H1 (cell line): Measurements from ENCODE around the gene ABCA2. TPM values are rescaled to one million over a fixed set of nuclear protein-coding genes. Genes with fewer than 3 reads are reported as not detected.
A peak's percentile ranks its signal among the peaks of the same experiment; 100 is the strongest.

Experiments
- ASH2L ChIP-seq: fragments of 200-600, 300-600 bp; sonication (generic); IDR thresholded peaks from one replicate; pipeline ENCODE4 v1.7.1; 2017; ENCODE audit warnings: low read length
- BCL11A ChIP-seq, 2 experiments: IDR thresholded peaks; one replicate each; pipeline ENCODE4 v1.6.1; 2011; ENCODE audit warnings: low read depth in 2 of 2, low read length in 2 of 2, mild to moderate bottlenecking in 2 of 2
- CBX5 ChIP-seq: fragments of 300-800, 300-1000 bp; sonication (generic); IDR thresholded peaks from 2 replicates; pipeline ENCODE4 v1.7.1; 2016; ENCODE audit warnings: antibody characterized with exemption, low read length, low read depth
- CHD1 ChIP-seq: IDR thresholded peaks from 2 replicates; pipeline ENCODE4 v1.6.1; 2012; ENCODE audit warnings: low read depth, low read length, improper control_type of control experiment
- CREB1 ChIP-seq: IDR thresholded peaks from 2 replicates; pipeline ENCODE4 v1.6.1; 2012; ENCODE audit warnings: inconsistent platforms
- CTBP2 ChIP-seq: IDR thresholded peaks from 2 replicates; pipeline ENCODE4 v1.7.0; 2011; ENCODE audit warnings: borderline replicate concordance, mild to moderate bottlenecking, moderate library complexity, mixed read lengths, low read length; ENCODE audit not compliant: insufficient read depth, insufficient read length
- FOSL1 ChIP-seq: IDR thresholded peaks from 2 replicates; pipeline ENCODE4 v1.6.1; 2011; ENCODE audit warnings: mild to moderate bottlenecking, low read depth, low read length, moderate library complexity; ENCODE audit not compliant: insufficient read depth
- HDAC2 ChIP-seq, 2 experiments: fragments of 300-600 bp in 1 of 2; sonication (generic) in 1 of 2; IDR thresholded peaks; 2 replicates each; pipeline ENCODE4 v1.6.1; 2011 to 2012; ENCODE audit warnings: low read depth in 2 of 2, low read length in 2 of 2, mild to moderate bottlenecking in 2 of 2, moderate library complexity in 2 of 2, borderline replicate concordance in 1 of 2, inconsistent platforms in 1 of 2
- JUN ChIP-seq: IDR thresholded peaks from 2 replicates; pipeline ENCODE4 v1.6.1; 2011; ENCODE audit warnings: low read depth, mild to moderate bottlenecking, improper control_type of control experiment, low read length
- KDM4A ChIP-seq: IDR thresholded peaks from one replicate; pipeline ENCODE4 v1.7.1; 2012; ENCODE audit warnings: low read depth, mild to moderate bottlenecking, moderate library complexity, low read length, inconsistent platforms; ENCODE audit not compliant: severe bottlenecking
- MAX ChIP-seq: IDR thresholded peaks from 2 replicates; pipeline ENCODE4 v1.6.1; 2012; ENCODE audit warnings: inconsistent platforms
- NANOG ChIP-seq: IDR thresholded peaks from 2 replicates; pipeline ENCODE4 v1.6.1; 2011; ENCODE audit warnings: low read length, low read depth, mild to moderate bottlenecking, inconsistent platforms; ENCODE audit not compliant: insufficient read depth, poor library complexity, severe bottlenecking
- POLR2AphosphoS5 ChIP-seq: IDR thresholded peaks from 2 replicates; pipeline ENCODE4 v1.6.1; 2011; ENCODE audit warnings: low read depth, low read length
- POU5F1 ChIP-seq: IDR thresholded peaks from 2 replicates; pipeline ENCODE4 v1.6.1; 2011; ENCODE audit warnings: low read depth, mild to moderate bottlenecking, low read length, moderate library complexity
- RNF2 ChIP-seq: fragments of 200-900, 300-1000 bp; sonication (generic); IDR thresholded peaks from 2 replicates; pipeline ENCODE4 v1.7.1; 2016; ENCODE audit warnings: borderline replicate concordance, low read depth, mild to moderate bottlenecking, antibody characterized with exemption, low read length; ENCODE audit not compliant: poor library complexity, severe bottlenecking; ENCODE audit errors: missing control alignments
- SAP30 ChIP-seq: fragments of 300-600 bp; sonication (generic); IDR thresholded peaks from 2 replicates; pipeline ENCODE4 v1.7.1; 2012; ENCODE audit warnings: low read length, moderate library complexity, mild to moderate bottlenecking, inconsistent platforms; ENCODE audit not compliant: insufficient read depth, insufficient replicate concordance
- SP1 ChIP-seq: IDR thresholded peaks from 2 replicates; pipeline ENCODE4 v1.6.1; 2011; ENCODE audit warnings: low read depth, low read length
- SP4 ChIP-seq: IDR thresholded peaks from 2 replicates; pipeline ENCODE4 v1.6.1; 2012; ENCODE audit warnings: low read length, inconsistent platforms
- SUZ12 ChIP-seq: fragments of 200-600 bp; sonication (generic); IDR thresholded peaks from 2 replicates; pipeline ENCODE4 v1.6.1; 2012; ENCODE audit warnings: mild to moderate bottlenecking, inconsistent platforms, low read length, moderate library complexity, mixed read lengths
- TAF1 ChIP-seq: IDR thresholded peaks from 2 replicates; pipeline ENCODE4 v1.6.1; 2011; ENCODE audit warnings: mild to moderate bottlenecking, low read depth, low read length
- TAF7 ChIP-seq: optimal IDR thresholded peaks from 2 replicates; pipeline ENCODE3; 2011; ENCODE audit warnings: low read depth, mild to moderate bottlenecking, inconsistent platforms, low read length, moderate library complexity, borderline replicate concordance
- TCF12 ChIP-seq: IDR thresholded peaks from 2 replicates; pipeline ENCODE4 v1.6.1; 2011; ENCODE audit warnings: low read depth, mild to moderate bottlenecking, low read length
- YY1 ChIP-seq: IDR thresholded peaks from 2 replicates; pipeline ENCODE4 v1.6.1; 2011; ENCODE audit warnings: low read depth, mild to moderate bottlenecking, low read length
- ZNF274 ChIP-seq: IDR thresholded peaks from 2 replicates; pipeline ENCODE4 v1.7.0; 2012; ENCODE audit warnings: low read length, borderline replicate concordance; ENCODE audit errors: extremely low read depth
- polyA plus RNA-seq, 7 experiments: library from polyadenylated mRNA; depleted of rRNA in 3 of 7; stranded (reverse) in 5 of 7; unstranded in 2 of 7; fragments of >200 nt in 5 of 7; fragments of 200-250 nt in 2 of 7; gene quantifications; 1 replicate in 5 of 7; 2 replicates in 1 of 7; 4 replicates in 1 of 7; pipeline versions ENCODE4 v1.2.1 to v1.2.3, GENCODE V29; 2011 to 2013; ENCODE audit warnings: missing spikeins in 2 of 7, mixed read lengths in 2 of 7
- total RNA-seq: library from RNA; stranded (reverse); fragmentation: NEBNext Ultra II Directional; extraction: Animal tissue kit (Norgen Biotek cat#: 25700); gene quantifications from 2 replicates; pipeline ENCODE4 v1.2.1, GENCODE V29; 2021

The ABCA2 gene
- total and polyA plus RNA-seq, 2 of the 8 experiments (the other 6 are each of a cell fraction or from before 2014, with no cell fraction given) = 12.5 to 14.3 TPM

GRCh38 chr9:137021979-137022661, 5.9 kb downstream of the ABCA2 start (continued):
- TF ChIP-seq POLR2AphosphoS5 (no peak), CBX5 (no peak), TCF12 (no peak), ASH2L (no peak), CREB1 (peak; percentile 71; the same call in 1 of the 2 replicates), SP4 (peak; percentile 90), MAX (peak; percentile 54; the same call in 1 of the 2 replicates), JUN (no peak), POU5F1 (no peak), ZNF274 (no peak), TAF1 (0 out of 2 replicates have a peak, but pooled peaks have one; percentile 25), KDM4A (no peak), TAF7 (no peak), NANOG (no peak), HDAC2 (IDR thresholded peaks at IDR 0.05; ENCODE audit: borderline replicate concordance in 1 of 2, low read depth in 2 of 2, low read length in 2 of 2) (no peak), FOSL1 (no peak), RNF2 (no peak), SUZ12 (no peak), BCL11A (IDR thresholded peaks at IDR 0.05; ENCODE audit: low read depth in 2 of 2, low read length in 2 of 2) (no peak), SP1 (peak; percentile 75; the same call in 1 of the 2 replicates), CHD1 (no peak), CTBP2 (no peak), SAP30 (no peak), YY1 (no peak)
